Ishikawa (cell line): Measurements from ENCODE around the gene VPS37B.

Experiments used
- CREB1 ChIP-seq: IDR thresholded peaks from 2 replicates; pipeline ENCODE4 v1.6.1; 2012; ENCODE audit warnings: low read depth
- EP300 ChIP-seq: IDR thresholded peaks from 2 replicates; pipeline ENCODE4 v1.6.1; 2012; ENCODE audit warnings: borderline replicate concordance
- NFIC ChIP-seq: IDR thresholded peaks from 2 replicates; pipeline ENCODE4 v1.6.1; 2012
- RAD21 ChIP-seq: IDR thresholded peaks from 2 replicates; pipeline ENCODE4 v1.6.1; 2012; ENCODE audit warnings: low read depth
- REST ChIP-seq: IDR thresholded peaks from 2 replicates; pipeline ENCODE4 v1.6.1; 2012; ENCODE audit warnings: low read depth, mild to moderate bottlenecking
- YY1 ChIP-seq: IDR thresholded peaks from 2 replicates; pipeline ENCODE4 v1.6.1; 2012; ENCODE audit warnings: low read depth

GRCh38 chr12:122862110-122862634 lies 33.8 kb downstream of the VPS37B start:
- TF ChIP-seq RAD21 (no peak), REST (no peak), EP300 (no peak), NFIC (no peak), CREB1 (no peak), YY1 (no peak)
